A673 (cell line): ENCODE measurements around the gene IL15RA. TPM values are rescaled to one million over a fixed set of nuclear protein-coding genes. Genes with fewer than 3 reads are reported as not detected.

Experiments used
- BruUV-seq: library from RNA; stranded (reverse); fragments of 400-500 nt; replicated peaks from 2 replicates; lab custom pipeline; 2021; lab: Mats Ljungman, UMichigan
- CTCF ChIA-PET: fragments of 300-600 bp; sonication (Branson Sonifier 250); formaldehyde crosslinking; loops from one replicate; lab custom pipeline; 2022; ENCODE audit warnings: antibody characterized with exemption; lab: Charles Lee
- POLR2A ChIA-PET: fragments of 300-600 bp; sonication (Branson Sonifier 250); formaldehyde crosslinking; loops from one replicate; lab custom pipeline; 2022; ENCODE audit warnings: antibody characterized with exemption; ENCODE audit not compliant: low non-redundant PET; lab: Charles Lee
- DNase-seq: peaks from one replicate; pipeline ENCODE4 v3.0.0-alpha.2; 2015; ENCODE audit warnings: low spot score
- H3K27ac ChIP-seq: fragments of 200-600 bp; sonication (generic); 2 replicates; pipeline ENCODE4 v1.5.1; 2016; ENCODE audit warnings: mixed run types, low read depth, mild to moderate bottlenecking, mixed read lengths, antibody characterized with exemption, low read length; ENCODE audit not compliant: poor library complexity, severe bottlenecking
- H3K27me3 ChIP-seq: fragments of 200-600 bp; sonication (generic); replicated peaks from 2 replicates; pipeline ENCODE4 v1.6.1; 2017; ENCODE audit warnings: mixed run types, low read depth, mild to moderate bottlenecking, mixed read lengths, antibody characterized with exemption, low read length; ENCODE audit not compliant: insufficient read depth, poor library complexity
- H3K36me3 ChIP-seq: fragments of 200-600 bp; sonication (generic); 2 replicates; pipeline ENCODE4 v1.6.1; 2016; ENCODE audit warnings: mixed run types, mild to moderate bottlenecking, mixed read lengths, antibody characterized with exemption, low read length; ENCODE audit not compliant: insufficient read depth, poor library complexity, severe bottlenecking
- H3K4me1 ChIP-seq: fragments of 200-600 bp; sonication (generic); 2 replicates; pipeline ENCODE4 v1.6.1; 2017; ENCODE audit warnings: mixed run types, mild to moderate bottlenecking, mixed read lengths, antibody characterized with exemption, low read length; ENCODE audit not compliant: insufficient read depth, poor library complexity, severe bottlenecking
- H3K4me3 ChIP-seq: fragments of 200-600 bp; sonication (generic); 2 replicates; pipeline ENCODE4 v1.5.1; 2016; ENCODE audit warnings: low read depth, mixed run types, mild to moderate bottlenecking, mixed read lengths, low read length; ENCODE audit not compliant: poor library complexity, severe bottlenecking
- H3K9me3 ChIP-seq: fragments of 200-600 bp; sonication (generic); 2 replicates; pipeline ENCODE4 v1.6.1; 2016; ENCODE audit warnings: mixed run types, low read depth, mild to moderate bottlenecking, mixed read lengths, antibody characterized with exemption, low read length; ENCODE audit not compliant: poor library complexity, severe bottlenecking
- EZH2 ChIP-seq: fragments of 200-600 bp; sonication (generic); IDR thresholded peaks from 2 replicates; pipeline ENCODE4 v1.6.1; 2017; ENCODE audit warnings: borderline replicate concordance, low read depth, mild to moderate bottlenecking, mixed read lengths, antibody characterized with exemption, low read length; ENCODE audit not compliant: poor library complexity, severe bottlenecking
- intact Hi-C: fragments of 100-400 bp; cut with micrococcal nuclease; formaldehyde crosslinking; loops from one replicate; pipeline ENCODE4 v1.10.0; 2022; ENCODE audit not compliant: unreplicated experiment
- total RNA-seq: library from RNA; stranded (reverse); gene quantifications from 2 replicates; pipeline ENCODE4 v1.2.3, GENCODE V29; 2021
- TF ChIP-seq, protein P1 (sequence below): fragments of 300-800, 200-600 bp; sonication (generic); conservative IDR thresholded peaks from 2 replicates; pipeline ENCODE4 v1.5.1; 2017; ENCODE audit warnings: low read depth, mild to moderate bottlenecking, antibody characterized with exemption, low read length, moderate library complexity, mixed read lengths

IL15RA gene
- total RNA-seq, 1 experiment from 2014 or later = 1.1 TPM

DNA sequence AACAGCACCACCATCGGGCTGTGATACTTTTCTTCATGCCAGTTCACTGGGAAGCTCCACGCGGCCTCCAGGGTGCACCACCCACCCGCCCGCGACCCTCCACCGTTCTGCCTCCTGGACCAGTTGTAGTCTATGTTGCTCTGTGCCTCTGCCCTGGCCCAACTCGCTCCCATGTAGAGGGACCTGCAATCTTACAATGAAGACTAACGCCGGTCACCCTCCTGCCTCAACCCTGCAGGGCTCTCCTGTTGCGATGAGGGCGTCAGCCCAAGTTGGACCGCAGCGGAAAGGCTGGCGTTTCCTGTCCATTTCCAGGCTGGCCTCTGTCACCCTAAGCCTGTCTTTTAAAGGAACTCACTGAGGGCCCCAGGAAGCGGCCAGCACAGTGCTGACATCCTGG is 34.9 kb downstream of the IL15RA start:
- DNase-seq = no peak
- no peaks in the 10 kb centered on the region for H3K9me3 ChIP-seq
- no peaks in the 10 kb centered on the region for H3K36me3 ChIP-seq
- CTCF ChIA-PET = no interaction called here
- intact Hi-C loops = no loop called here
- no peak overlapping the region for H3K27ac ChIP-seq
- TF ChIP-seq EZH2 = no peak
- TF ChIP-seq, protein P1, sequence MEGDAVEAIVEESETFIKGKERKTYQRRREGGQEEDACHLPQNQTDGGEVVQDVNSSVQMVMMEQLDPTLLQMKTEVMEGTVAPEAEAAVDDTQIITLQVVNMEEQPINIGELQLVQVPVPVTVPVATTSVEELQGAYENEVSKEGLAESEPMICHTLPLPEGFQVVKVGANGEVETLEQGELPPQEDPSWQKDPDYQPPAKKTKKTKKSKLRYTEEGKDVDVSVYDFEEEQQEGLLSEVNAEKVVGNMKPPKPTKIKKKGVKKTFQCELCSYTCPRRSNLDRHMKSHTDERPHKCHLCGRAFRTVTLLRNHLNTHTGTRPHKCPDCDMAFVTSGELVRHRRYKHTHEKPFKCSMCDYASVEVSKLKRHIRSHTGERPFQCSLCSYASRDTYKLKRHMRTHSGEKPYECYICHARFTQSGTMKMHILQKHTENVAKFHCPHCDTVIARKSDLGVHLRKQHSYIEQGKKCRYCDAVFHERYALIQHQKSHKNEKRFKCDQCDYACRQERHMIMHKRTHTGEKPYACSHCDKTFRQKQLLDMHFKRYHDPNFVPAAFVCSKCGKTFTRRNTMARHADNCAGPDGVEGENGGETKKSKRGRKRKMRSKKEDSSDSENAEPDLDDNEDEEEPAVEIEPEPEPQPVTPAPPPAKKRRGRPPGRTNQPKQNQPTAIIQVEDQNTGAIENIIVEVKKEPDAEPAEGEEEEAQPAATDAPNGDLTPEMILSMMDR = no peak
- BruUV-seq = no TSS peak
- no peak overlapping the region for H3K4me3 ChIP-seq
- no peaks in the 10 kb centered on the region for H3K4me1 ChIP-seq
- H3K27me3 ChIP-seq = no peaks in the 10 kb centered on the region
- POLR2A ChIA-PET = no interaction called here

DNA sequence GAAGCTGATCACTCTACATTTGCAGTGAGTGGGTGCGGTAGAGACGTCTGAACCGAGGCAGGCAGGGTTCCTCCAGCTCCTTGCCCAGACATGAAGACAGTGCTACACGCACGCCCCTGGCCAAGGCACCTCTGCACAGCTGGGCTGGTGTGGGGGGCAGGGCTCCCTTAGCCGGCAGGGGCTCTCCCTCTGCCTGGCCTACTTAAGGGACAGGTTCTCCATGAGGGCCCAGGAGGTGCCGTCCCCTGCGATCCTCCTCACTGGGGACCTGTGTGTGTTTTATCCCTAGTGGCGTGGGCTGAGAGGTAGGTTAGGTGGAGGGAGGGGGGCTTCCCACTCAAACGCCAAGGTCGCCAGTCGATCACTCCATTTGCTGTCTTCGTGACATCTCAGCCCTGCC is 35.3 kb downstream of the IL15RA start:
- CTCF ChIA-PET = no interaction called here
- POLR2A ChIA-PET = no interaction called here
- H3K36me3 ChIP-seq = peaks cover 3% of the 10 kb centered on the region
- no peaks in the 10 kb centered on the region for H3K27me3 ChIP-seq
- H3K9me3 ChIP-seq = no peaks in the 10 kb centered on the region
- intact Hi-C loops = no loop called here
- H3K4me1 ChIP-seq = no peaks in the 10 kb centered on the region
- H3K4me3 ChIP-seq = no peak overlapping the region
- H3K27ac ChIP-seq = no peak overlapping the region
- BruUV-seq = no TSS peak
- no peak for TF ChIP-seq EZH2
- TF ChIP-seq, protein P1 = no peak
- no peak for DNase-seq

GRCh38 chr10:5941579-5941978 is 35.8 kb downstream of the IL15RA start:
- no peaks in the 10 kb centered on the region for H3K9me3 ChIP-seq
- peaks cover 7% of the 10 kb centered on the region for H3K36me3 ChIP-seq
- no peak overlapping the region for H3K27ac ChIP-seq
- DNase-seq = no peak
- POLR2A ChIA-PET = no interaction called here
- no peaks in the 10 kb centered on the region for H3K27me3 ChIP-seq
- H3K4me3 ChIP-seq = no peak overlapping the region
- BruUV-seq = no TSS peak
- CTCF ChIA-PET = no interaction called here
- intact Hi-C loops = no loop called here
- no peaks in the 10 kb centered on the region for H3K4me1 ChIP-seq
- TF ChIP-seq, protein P1 = no peak
- TF ChIP-seq EZH2 = no peak
